K562 (cell line): Measurements from ENCODE around the gene GDAP1L1. TPM values are rescaled to one million over a fixed set of nuclear protein-coding genes. Genes with fewer than 3 reads are reported as not detected.

Experiments
- ATAC-seq: fragments of 200-7000 bp; cut with Tn5 transposase; 3 replicates; pipeline ENCODE4 v1.9.1; 2020; ENCODE audit warnings: moderate library complexity
- BruUV-seq: library from RNA; stranded (reverse); fragments of 400-500 nt; replicated peaks from 2 replicates; lab custom pipeline; 2021; lab: Mats Ljungman, UMichigan
- CTCF ChIA-PET: fragments of 300-600 bp; formaldehyde crosslinking; extraction: SDS; loops from one replicate; lab custom pipeline; 2021; ENCODE audit warnings: low intra/inter-chr PET ratio; lab: Yijun Ruan, JAX
- POLR2A ChIA-PET: fragments of 300-600, 350-650 bp; sonication (Branson Sonifier 250); formaldehyde crosslinking; extraction: SDS; loops from one replicate; lab custom pipeline; 2021; ENCODE audit warnings: antibody characterized with exemption, inconsistent platforms; lab: Yijun Ruan, JAX
- DNase-seq, 4 experiments: peaks; one replicate each; pipeline versions ENCODE4 v3.0.0 to v3.0.0-alpha.2; 2011 to 2018; ENCODE audit warnings: low spot score in 3 of 4, mixed read lengths in 3 of 4; ENCODE audit errors: extremely low read depth in 1 of 4
- FAIRE-seq: peaks from 2 replicates; lab custom pipeline; 2011; peaks lifted over from hg19 to GRCh38; lab: Jason Lieb, UNC
- H2AFZ ChIP-seq: 2 replicates; pipeline ENCODE4 v1.6.0; 2011; ENCODE audit warnings: low read depth, low read length, control low read depth, inconsistent platforms
- H3K27ac ChIP-seq: fragments of 200-600 bp; 3 replicates; pipeline ENCODE4 v1.8.0; 2011; ENCODE audit warnings: low read depth, mild to moderate bottlenecking, control low read depth, inconsistent platforms, low read length, moderate library complexity, mixed read lengths; ENCODE audit errors: extremely low read depth
- H3K27me3 ChIP-seq, 2 experiments: fragments of 300-600 bp in 1 of 2; 2 replicates in 1 of 2; 3 replicates in 1 of 2; pipeline versions ENCODE4 v1.6.0 to v1.8.0; 2011; ENCODE audit warnings: inconsistent platforms in 2 of 2, low read length in 2 of 2, mild to moderate bottlenecking in 1 of 2, mixed read lengths in 1 of 2, moderate library complexity in 1 of 2; ENCODE audit not compliant: control insufficient read depth in 2 of 2, insufficient read depth in 2 of 2
- H3K36me3 ChIP-seq: fragments of 300-600 bp; 3 replicates; pipeline ENCODE4 v1.8.0; 2011; ENCODE audit warnings: mild to moderate bottlenecking, low read length, inconsistent platforms; ENCODE audit not compliant: control insufficient read depth, insufficient read depth
- H3K4me1 ChIP-seq, 2 experiments: fragments of 200-600 bp in 1 of 2; replicated peaks in 1 of 2; 2 replicates in 1 of 2; 3 replicates in 1 of 2; pipeline versions ENCODE4 v1.5.1 to v1.8.0; 2011; ENCODE audit warnings: inconsistent platforms in 2 of 2, low read length in 2 of 2, mild to moderate bottlenecking in 1 of 2, mixed read lengths in 1 of 2, moderate library complexity in 1 of 2; ENCODE audit not compliant: control insufficient read depth in 2 of 2, insufficient read depth in 2 of 2
- H3K4me2 ChIP-seq: 2 replicates; pipeline ENCODE4 v1.6.1; 2011; ENCODE audit warnings: low read length, control low read depth, inconsistent platforms, mixed read lengths; ENCODE audit not compliant: insufficient read depth
- H3K4me3 ChIP-seq: fragments of 200-600 bp; sonication (generic), shearing (Covaris generic); 2 replicates; pipeline ENCODE4 v1.5.1; 2016; ENCODE audit warnings: control low read depth, inconsistent platforms
- H3K79me2 ChIP-seq: fragments of 200-600 bp; 3 replicates; pipeline ENCODE4 v1.8.0; 2011; ENCODE audit warnings: low read length, inconsistent platforms; ENCODE audit not compliant: control insufficient read depth, insufficient read depth
- H3K9ac ChIP-seq, 2 experiments: 2 replicates each; pipeline versions ENCODE4 v1.6.0 to v1.6.1; 2011; ENCODE audit warnings: low read depth in 2 of 2, low read length in 2 of 2, control low read depth in 1 of 2, inconsistent platforms in 1 of 2, mild to moderate bottlenecking in 1 of 2, mixed read lengths in 1 of 2; ENCODE audit not compliant: insufficient read depth in 1 of 2
- H3K9me1 ChIP-seq: one replicate; pipeline ENCODE4 v1.6.0; 2011; ENCODE audit warnings: inconsistent platforms, mild to moderate bottlenecking, low read length, moderate library complexity; ENCODE audit not compliant: control insufficient read depth, insufficient read depth
- H3K9me3 ChIP-seq: replicated peaks from 2 replicates; pipeline ENCODE4 v1.5.1; 2011; ENCODE audit warnings: low read depth, low read length, inconsistent platforms; ENCODE audit not compliant: control insufficient read depth, insufficient read depth
- H4K20me1 ChIP-seq: replicated peaks from 2 replicates; pipeline ENCODE4 v1.6.1; 2011; ENCODE audit warnings: low read length, inconsistent platforms, mixed read lengths; ENCODE audit not compliant: control insufficient read depth, insufficient read depth
- CREB5 ChIP-seq: fragments of 250-450 bp; sonication (Bioruptor Pico); IDR thresholded peaks from 2 replicates; pipeline ENCODE4 v1.5.0; 2020; ENCODE audit warnings: mild to moderate bottlenecking
- E2F1 ChIP-seq: sonication (generic); formaldehyde crosslinking; IDR thresholded peaks from 2 replicates; pipeline ENCODE4 v1.8.1; 2023; ENCODE audit warnings: mild to moderate bottlenecking, missing genetic modification reagents, moderate library complexity
- HES1 ChIP-seq: fragments of 450-650 bp; IDR thresholded peaks from 2 replicates; pipeline ENCODE4 v1.6.1; 2016; ENCODE audit warnings: low read depth, mild to moderate bottlenecking, moderate library complexity
- HMBOX1 ChIP-seq: sonication (generic); IDR thresholded peaks from 2 replicates; pipeline ENCODE4 v1.6.1; 2016
- MEIS2 ChIP-seq: fragments of 450-650 bp; IDR thresholded peaks from 2 replicates; pipeline ENCODE4 v1.6.1; 2014; ENCODE audit warnings: mild to moderate bottlenecking; ENCODE audit not compliant: partially characterized antibody
- MNT ChIP-seq, 2 experiments: fragments of 450-650 bp; conservative IDR thresholded peaks; 2 replicates each; pipeline ENCODE4 v1.6.1; 2017; ENCODE audit warnings: mild to moderate bottlenecking in 2 of 2, moderate library complexity in 2 of 2
- PBX2 ChIP-seq, 2 experiments: IDR thresholded peaks in 1 of 2; conservative IDR thresholded peaks in 1 of 2; 2 replicates each; pipeline ENCODE4 v1.6.1; 2016; ENCODE audit warnings: low read depth in 2 of 2, mild to moderate bottlenecking in 1 of 2, missing compliant biosample characterization in 1 of 2, missing genetic modification characterization in 1 of 2, moderate library complexity in 1 of 2
- PKNOX1 ChIP-seq: fragments of 450-650 bp; IDR thresholded peaks from 2 replicates; pipeline ENCODE4 v1.6.1; 2016
- TEAD2 ChIP-seq: fragments of 450-650 bp; IDR thresholded peaks from 2 replicates; pipeline ENCODE4 v1.6.1; 2016; ENCODE audit warnings: missing genetic modification characterization, control low read depth, missing compliant biosample characterization
- WGBS: fragments of 100-300 bp; shearing (Covaris generic); methylation state at CpG from one replicate; pipeline ENCODE4 v1.1.6; 2016; ENCODE audit warnings: low coverage, mixed read lengths; ENCODE audit not compliant: insufficient coverage; ENCODE audit errors: missing lambda C conversion rate; 5-methylcytosine and 5-hydroxymethylcytosine counted together
- in situ Hi-C: fragments of 300-500 bp; cut with MboI; formaldehyde crosslinking; loops from 4 replicates; pipeline ENCODE4 v1.15.0; 2018; ENCODE audit warnings: inconsistent platforms, mixed read lengths
- intact Hi-C: fragments of 100-400 bp; cut with micrococcal nuclease; formaldehyde crosslinking; loops from 2 replicates; pipeline ENCODE4 v1.14.2; 2022
- polyA plus RNA-seq, 8 experiments: library from polyadenylated mRNA; depleted of rRNA in 4 of 8; stranded (reverse) in 5 of 8; unstranded in 3 of 8; fragments of >200 nt; fragmentation: Nextera tagmentation in 2 of 8; fragmentation: Illumina TruSeq in 1 of 8; extraction: Ambion mirVana in 2 of 8; extraction: Trizol in 1 of 8; gene quantifications; 2 replicates each; pipeline versions ENCODE4 v1.2.1 to v1.2.3, GENCODE V29; 2011 to 2014; ENCODE audit warnings: inconsistent platforms in 1 of 8, missing spikeins in 1 of 8
- total RNA-seq, 7 experiments: library from RNA; depleted of rRNA in 6 of 7; stranded (reverse); fragments of >200 nt in 6 of 7; fragmentation: Illumina TruSeq in 2 of 7; extraction: Trizol in 2 of 7; gene quantifications; 2 replicates each; pipeline versions ENCODE4 v1.2.1 to v1.2.3, GENCODE V29; 2011 to 2021; ENCODE audit warnings: low replicate concordance in 1 of 7

Gene GDAP1L1
- total and polyA plus RNA-seq, 9 of the 15 experiments (the other 6 are each of a cell fraction or from before 2014, with no cell fraction given) = 0.06 to 0.40 (median 0.19) TPM; not detected in 5

- WGBS = 5% methylated on average over 7 of the region's 7 CpGs
- Histone ChIP-seq H3K4me1 (peaks cover 23 to 29% of the 10 kb centered on the region in 2 experiments), H3K27me3 (no peaks in the 10 kb centered on the region), H4K20me1 (0 out of 2 replicates have a peak, but pooled peaks cover 4% of the 10 kb centered on the region), H3K4me3 (peak overlapping the region; percentile 94), H3K4me2 (peak overlapping the region; percentile 93), H3K27ac (no peak overlapping the region), H3K9ac (peak overlapping the region; percentile 54 to 82; a peak in 3 of 4 replicates), H2AFZ (no peak overlapping the region), H3K9me1 (no peaks in the 10 kb centered on the region), H3K36me3 (peaks cover 19% of the 10 kb centered on the region), H3K9me3 (no peaks in the 10 kb centered on the region), H3K79me2 (peaks cover 45% of the 10 kb centered on the region)
- CTCF ChIA-PET = no interaction called here
- TF ChIP-seq CREB5 (CRISPR knock-in tag) (no peak), TEAD2 (tag) (no peak), PBX2 (CRISPR knock-in tag; IDR thresholded peaks at IDR 0.05; ENCODE audit: low read depth) (no peak), PBX2 (tag; conservative IDR thresholded peaks at IDR 0.05; ENCODE audit: low read depth) (peak; percentile 27; the same call in 1 of the 2 replicates), HMBOX1 (peak; percentile 41; the same call in 1 of the 2 replicates), HES1 (no peak), MEIS2 (peak; percentile 62), MNT (conservative IDR thresholded peaks at IDR 0.05) (peak; percentile 16 to 42; a peak in 2 of 4 replicates), PKNOX1 (peak; percentile 70), E2F1 (CRISPR knock-in tag) (no peak)
- intact Hi-C loops = no loop called here
- no TSS peak for BruUV-seq
- POLR2A ChIA-PET = interaction anchor here (0.7 to 1.0 kb wide), 2 partner anchors 13 to 33 kb away, joined by 3 to 6 read pairs; no protein-coding TSS in a partner anchor
- DNase-seq (peak in 1 of 4 experiments; percentile 25), FAIRE-seq (no peak), ATAC-seq (no peak)
- in situ Hi-C loops = no loop called here
These were observed 38.3 kb upstream of the GDAP1L1 start for GRCh38 chr20:44208770-44209169.
